GM23338 (cell line): ENCODE results near the gene CEP135.

ENCODE experiments used
- CREB1 ChIP-seq: fragments of 250-450 bp; sonication (Bioruptor Pico); IDR thresholded peaks from 2 replicates; pipeline ENCODE4 v1.5.0; 2020; ENCODE audit warnings: low read depth, mild to moderate bottlenecking, moderate library complexity
- CTCF ChIP-seq, 2 experiments: fragments of 200-600 bp in 1 of 2; sonication (generic) in 1 of 2; conservative IDR thresholded peaks; 2 replicates each; pipeline versions ENCODE4 v1.5.1 to v1.6.1; 2016 to 2017; ENCODE audit warnings: antibody characterized with exemption in 2 of 2, low read depth in 2 of 2, mild to moderate bottlenecking in 2 of 2, moderate library complexity in 1 of 2
- EZH2 ChIP-seq: fragments of 200-600 bp; sonication (generic); IDR thresholded peaks from one replicate; pipeline ENCODE4 v1.8.0; 2017; ENCODE audit warnings: antibody characterized with exemption, mild to moderate bottlenecking, low read depth; ENCODE audit not compliant: unreplicated experiment

DNA sequence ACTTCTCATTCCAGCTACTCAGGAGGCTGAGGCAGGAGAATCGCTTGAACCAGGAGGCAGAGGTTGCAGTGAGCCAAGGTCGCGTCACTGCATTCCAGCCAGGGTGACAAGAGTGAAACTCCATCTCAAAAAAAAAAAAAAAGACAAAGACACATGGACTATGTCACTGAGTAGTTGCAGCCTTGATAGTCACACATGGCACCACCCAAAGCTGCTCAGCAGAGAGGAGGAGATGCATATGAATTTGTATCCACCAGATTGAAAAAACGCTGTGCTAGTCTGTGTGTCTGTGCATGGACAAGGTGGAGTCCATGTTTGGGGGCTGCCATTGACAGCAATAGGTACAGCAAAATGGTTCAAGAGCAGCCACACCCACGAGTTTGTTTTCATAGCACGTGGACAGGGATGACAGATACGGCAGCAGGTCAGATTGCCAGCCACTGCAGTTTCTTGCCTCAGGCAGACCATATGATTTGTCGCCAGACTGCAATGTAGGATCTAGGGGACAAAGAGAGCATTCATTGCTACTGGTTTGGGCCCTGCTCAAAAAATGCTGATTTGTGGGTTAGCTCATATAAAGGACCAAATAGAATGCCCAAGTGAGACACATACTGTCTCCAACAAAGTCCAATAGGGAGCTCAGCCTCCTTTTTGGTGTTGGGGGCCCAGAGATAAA lies 89.9 kb downstream of the CEP135 start:
- TF ChIP-seq CTCF (conservative IDR thresholded peaks at IDR 0.05; ENCODE audit: low read depth in 2 of 2) (no peak), CREB1 (no peak), EZH2 (no peak)
